ENCODE measurements around the gene WDPCP.

- TF ChIP-seq ZNF274 (IDR thresholded peaks at IDR 0.05; ENCODE audit: low read depth, low read length) (no peak), YY1 (IDR thresholded peaks at IDR 0.05; ENCODE audit: insufficient read depth, insufficient read length) (no peak)
These were observed 162.7 kb downstream of the WDPCP start for GRCh38 chr2:63425606-63426005.
